ENCODE measurements around the gene KIAA0232.

Gene KIAA0232

DNA sequence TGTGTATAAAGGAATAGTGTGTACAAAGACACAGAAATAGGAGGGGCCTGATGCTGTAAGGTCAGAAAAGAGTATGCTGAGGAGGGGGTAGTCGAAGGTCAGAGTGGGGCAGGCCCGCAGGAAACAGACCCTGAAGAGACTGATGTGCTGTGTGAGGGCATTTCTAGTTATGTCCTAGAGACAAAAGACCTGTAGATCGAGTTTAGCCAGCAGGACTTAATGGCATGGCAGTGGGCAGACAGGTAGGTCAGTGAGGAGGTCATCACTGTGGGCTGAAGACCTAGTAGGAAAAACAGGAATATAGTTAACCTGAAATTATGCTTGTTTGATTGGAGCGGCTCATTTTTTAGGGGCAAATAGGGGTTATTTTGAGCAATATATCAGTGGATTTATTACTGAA, 57.1 kb downstream of the KIAA0232 start:
- Histone ChIP-seq H3K4me1 (peaks cover 3% of the 10 kb centered on the region), H3K79me2 (peaks cover 7% of the 10 kb centered on the region), H3K9me3 (ENCODE audit: control insufficient read depth, low read length) (no peaks in the 10 kb centered on the region), H3K36me3 (ENCODE audit: control insufficient read depth, insufficient read depth, low read length) (no peaks in the 10 kb centered on the region), H3K27ac (no peak overlapping the region), H3K9ac (no peak overlapping the region), H2AFZ (no peak overlapping the region), H3K4me3 (ENCODE audit: low read depth, low read length) (no peak overlapping the region), H3K4me2 (ENCODE audit: low read length) (no peak overlapping the region), H3K27me3 (ENCODE audit: control insufficient read depth, insufficient read depth, low read length) (no peaks in the 10 kb centered on the region)
- TF ChIP-seq, protein P1, sequence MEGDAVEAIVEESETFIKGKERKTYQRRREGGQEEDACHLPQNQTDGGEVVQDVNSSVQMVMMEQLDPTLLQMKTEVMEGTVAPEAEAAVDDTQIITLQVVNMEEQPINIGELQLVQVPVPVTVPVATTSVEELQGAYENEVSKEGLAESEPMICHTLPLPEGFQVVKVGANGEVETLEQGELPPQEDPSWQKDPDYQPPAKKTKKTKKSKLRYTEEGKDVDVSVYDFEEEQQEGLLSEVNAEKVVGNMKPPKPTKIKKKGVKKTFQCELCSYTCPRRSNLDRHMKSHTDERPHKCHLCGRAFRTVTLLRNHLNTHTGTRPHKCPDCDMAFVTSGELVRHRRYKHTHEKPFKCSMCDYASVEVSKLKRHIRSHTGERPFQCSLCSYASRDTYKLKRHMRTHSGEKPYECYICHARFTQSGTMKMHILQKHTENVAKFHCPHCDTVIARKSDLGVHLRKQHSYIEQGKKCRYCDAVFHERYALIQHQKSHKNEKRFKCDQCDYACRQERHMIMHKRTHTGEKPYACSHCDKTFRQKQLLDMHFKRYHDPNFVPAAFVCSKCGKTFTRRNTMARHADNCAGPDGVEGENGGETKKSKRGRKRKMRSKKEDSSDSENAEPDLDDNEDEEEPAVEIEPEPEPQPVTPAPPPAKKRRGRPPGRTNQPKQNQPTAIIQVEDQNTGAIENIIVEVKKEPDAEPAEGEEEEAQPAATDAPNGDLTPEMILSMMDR (IDR thresholded peaks at IDR 0.05), result no peak

DNA sequence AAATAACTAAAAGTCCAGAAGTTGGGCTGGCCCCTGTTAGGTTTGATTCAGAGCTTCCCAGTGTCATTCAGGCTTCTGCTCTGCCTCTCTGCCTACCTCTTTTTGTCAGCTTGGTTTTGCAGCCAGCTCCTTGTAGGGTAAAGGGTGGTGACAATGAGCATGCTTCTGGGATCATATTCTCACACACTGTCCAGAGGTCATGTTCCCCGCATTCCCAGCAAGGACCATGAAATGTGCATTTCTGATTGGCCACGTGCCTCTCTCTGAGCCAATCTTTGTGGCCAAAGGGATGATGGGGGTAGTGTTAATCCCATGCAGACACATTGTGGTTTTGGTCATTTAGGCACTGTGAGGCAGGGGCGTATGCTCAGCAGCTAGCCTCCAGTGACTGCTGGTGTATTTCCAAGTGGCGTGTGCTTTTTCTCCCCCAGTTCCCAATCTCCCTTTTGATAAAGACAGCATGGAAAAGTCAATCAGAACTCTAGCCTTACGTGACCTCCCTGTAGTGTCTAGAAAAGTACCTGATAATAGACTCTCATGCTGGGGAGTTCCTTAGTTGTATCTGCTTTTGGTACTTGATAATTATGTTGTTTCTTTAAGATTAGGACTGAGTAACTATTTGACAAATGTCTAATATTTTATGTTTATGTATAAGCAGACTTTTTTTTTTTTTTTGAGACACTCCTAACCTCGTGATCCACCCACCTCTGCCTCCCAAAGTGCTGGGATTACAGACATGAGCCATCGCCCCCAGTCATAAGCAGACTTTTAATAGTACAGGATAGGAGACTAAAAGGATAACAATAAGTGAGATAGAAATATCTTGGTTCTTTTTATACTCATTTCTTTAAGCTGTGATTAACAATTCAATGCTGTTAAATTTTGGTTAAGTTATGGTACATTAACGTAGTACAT, 57.8 kb downstream of the KIAA0232 start:
- H3K4me1 ChIP-seq, result peaks cover 3% of the 10 kb centered on the region
- no peaks in the 10 kb centered on the region for H3K9me3 ChIP-seq (ENCODE audit: control insufficient read depth, low read length)
- H3K27ac ChIP-seq, result no peak overlapping the region
- H3K79me2 ChIP-seq, result peaks cover 9% of the 10 kb centered on the region
- TF ChIP-seq, protein P1 (IDR thresholded peaks at IDR 0.05), result no peak
- no peak overlapping the region for H3K4me2 ChIP-seq (ENCODE audit: low read length)
- H3K27me3 ChIP-seq (ENCODE audit: control insufficient read depth, insufficient read depth, low read length), result no peaks in the 10 kb centered on the region
- no peaks in the 10 kb centered on the region for H3K36me3 ChIP-seq (ENCODE audit: control insufficient read depth, insufficient read depth, low read length)
- H2AFZ ChIP-seq, result no peak overlapping the region
- no peak overlapping the region for H3K4me3 ChIP-seq (ENCODE audit: low read depth, low read length)
- no peak overlapping the region for H3K9ac ChIP-seq

DNA sequence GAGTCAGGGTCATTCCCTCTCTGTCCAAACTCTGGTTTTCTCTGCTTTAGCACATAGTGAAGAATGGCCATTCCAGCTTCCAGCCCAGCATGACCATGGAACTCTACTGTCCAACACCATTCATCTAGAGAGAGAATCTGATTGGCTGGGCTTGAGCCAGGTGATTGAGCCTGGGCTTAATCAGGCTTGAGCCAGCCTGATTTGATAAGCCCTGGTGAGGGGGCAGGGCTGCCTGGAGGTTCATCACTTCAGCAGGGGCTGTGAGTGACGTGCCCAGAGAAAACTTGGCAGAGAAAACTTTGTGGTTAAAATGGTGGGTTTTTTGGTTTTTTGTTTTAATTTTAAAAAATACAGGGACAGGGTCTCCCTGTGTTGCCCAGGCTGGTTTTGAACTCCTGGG, 62.5 kb downstream of the KIAA0232 start:
- no peak overlapping the region for H3K9ac ChIP-seq
- H3K36me3 ChIP-seq (ENCODE audit: control insufficient read depth, insufficient read depth, low read length), result no peaks in the 10 kb centered on the region
- H3K27ac ChIP-seq, result no peak overlapping the region
- H2AFZ ChIP-seq, result no peak overlapping the region
- TF ChIP-seq, protein P1 (IDR thresholded peaks at IDR 0.05), result no peak
- H3K79me2 ChIP-seq, result peaks cover 12% of the 10 kb centered on the region
- H3K4me3 ChIP-seq (ENCODE audit: low read depth, low read length), result no peak overlapping the region
- no peaks in the 10 kb centered on the region for H3K4me1 ChIP-seq
- H3K4me2 ChIP-seq (ENCODE audit: low read length), result no peak overlapping the region
- no peaks in the 10 kb centered on the region for H3K9me3 ChIP-seq (ENCODE audit: control insufficient read depth, low read length)
- H3K27me3 ChIP-seq (ENCODE audit: control insufficient read depth, insufficient read depth, low read length), result no peaks in the 10 kb centered on the region

DNA sequence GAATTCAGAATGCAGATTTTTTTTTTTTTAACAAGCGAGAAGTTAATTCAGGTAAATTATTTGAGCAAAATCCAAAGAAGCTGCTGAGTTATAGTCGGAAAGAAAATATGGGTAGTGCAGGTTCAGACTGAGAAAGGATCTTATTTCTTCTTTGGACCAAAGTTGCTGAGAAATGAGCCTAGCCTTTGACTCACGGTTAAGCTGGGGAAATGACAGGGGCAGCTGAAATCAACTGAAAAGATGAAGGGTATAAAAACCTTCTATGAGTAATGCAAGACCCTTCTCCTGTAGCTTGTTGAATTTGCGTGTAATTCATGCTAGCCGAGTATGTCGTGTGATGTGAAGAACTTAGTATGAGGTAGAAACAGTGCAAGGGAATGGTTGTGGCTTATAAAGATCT, 63.0 kb downstream of the KIAA0232 start:
- Histone ChIP-seq H3K9me3 (ENCODE audit: control insufficient read depth, low read length) (no peaks in the 10 kb centered on the region), H3K27me3 (ENCODE audit: control insufficient read depth, insufficient read depth, low read length) (no peaks in the 10 kb centered on the region), H3K4me1 (no peaks in the 10 kb centered on the region), H3K79me2 (peaks cover 12% of the 10 kb centered on the region), H3K27ac (no peak overlapping the region), H3K4me2 (ENCODE audit: low read length) (no peak overlapping the region), H3K9ac (no peak overlapping the region), H3K36me3 (ENCODE audit: control insufficient read depth, insufficient read depth, low read length) (no peaks in the 10 kb centered on the region), H2AFZ (no peak overlapping the region), H3K4me3 (ENCODE audit: low read depth, low read length) (no peak overlapping the region)
- TF ChIP-seq, protein P1 (IDR thresholded peaks at IDR 0.05), result no peak

DNA sequence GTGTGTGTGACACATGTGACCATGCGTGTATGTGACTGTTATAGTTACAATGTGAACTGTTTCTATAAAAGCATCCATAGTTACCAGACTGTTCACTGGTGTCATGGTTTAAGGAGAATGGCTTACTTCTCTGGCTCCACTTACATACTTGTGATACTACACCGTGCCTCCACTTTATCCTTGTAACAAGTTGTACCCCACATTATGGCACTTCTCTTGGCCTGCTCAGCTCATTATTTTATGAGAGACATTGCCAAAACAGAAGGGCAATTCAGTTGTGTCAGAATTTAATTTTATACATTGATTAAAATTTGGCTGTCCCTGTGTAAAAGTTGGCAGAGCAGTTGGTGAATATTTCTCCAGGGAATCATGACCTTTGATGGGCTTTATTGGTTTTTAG, 64.7 kb downstream of the KIAA0232 start:
- Histone ChIP-seq H3K4me2 (ENCODE audit: low read length) (no peak overlapping the region), H3K9ac (no peak overlapping the region), H3K36me3 (ENCODE audit: control insufficient read depth, insufficient read depth, low read length) (no peaks in the 10 kb centered on the region), H2AFZ (no peak overlapping the region), H3K79me2 (peaks cover 14% of the 10 kb centered on the region), H3K9me3 (ENCODE audit: control insufficient read depth, low read length) (no peaks in the 10 kb centered on the region), H3K4me3 (ENCODE audit: low read depth, low read length) (no peak overlapping the region), H3K27ac (no peak overlapping the region), H3K4me1 (no peaks in the 10 kb centered on the region), H3K27me3 (ENCODE audit: control insufficient read depth, insufficient read depth, low read length) (no peaks in the 10 kb centered on the region)
- TF ChIP-seq, protein P1 (IDR thresholded peaks at IDR 0.05), result no peak

All from parathyroid adenoma (tissue), 2 donors.